ENCODE measurements around the gene KLF16.

Gene KLF16

GRCh38 chr19:1862424-1863327 is 703 bp downstream of the KLF16 start:
- no peak for TF ChIP-seq CTCF (IDR thresholded peaks at IDR 0.05; ENCODE audit: low read depth, low read length)
- H3K4me3 ChIP-seq (ENCODE audit: low read depth, low read length), result peak overlapping the region; percentile 81

DNA sequence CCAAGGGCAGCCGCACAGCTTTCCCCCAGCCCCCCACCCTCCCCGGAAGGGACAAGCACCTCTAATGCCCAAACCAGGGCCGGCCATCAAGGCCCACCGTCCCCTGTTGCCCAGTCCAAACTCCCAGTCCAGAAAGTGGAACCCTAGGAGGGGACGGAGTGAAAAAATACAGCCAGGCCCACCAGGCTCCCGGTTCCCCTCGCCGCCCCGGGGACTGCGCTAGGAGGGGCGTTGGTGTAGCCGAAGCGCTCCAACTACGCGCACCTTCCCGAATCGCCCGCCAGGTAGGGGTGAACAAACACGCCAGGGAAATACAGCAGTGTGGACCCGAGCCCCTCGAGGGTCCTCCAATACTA is 1.3 kb downstream of the KLF16 start:
- no peak for TF ChIP-seq CTCF (IDR thresholded peaks at IDR 0.05; ENCODE audit: low read depth, low read length)
- peak overlapping the region; percentile 81 for H3K4me3 ChIP-seq (ENCODE audit: low read depth, low read length)

- peak overlapping the region; percentile 81 for H3K4me3 ChIP-seq (ENCODE audit: low read depth, low read length)
- TF ChIP-seq CTCF (IDR thresholded peaks at IDR 0.05; ENCODE audit: low read depth, low read length), result no peak
Observed at GRCh38 chr19:1861599-1862031, 1.8 kb downstream of the KLF16 start.

DNA sequence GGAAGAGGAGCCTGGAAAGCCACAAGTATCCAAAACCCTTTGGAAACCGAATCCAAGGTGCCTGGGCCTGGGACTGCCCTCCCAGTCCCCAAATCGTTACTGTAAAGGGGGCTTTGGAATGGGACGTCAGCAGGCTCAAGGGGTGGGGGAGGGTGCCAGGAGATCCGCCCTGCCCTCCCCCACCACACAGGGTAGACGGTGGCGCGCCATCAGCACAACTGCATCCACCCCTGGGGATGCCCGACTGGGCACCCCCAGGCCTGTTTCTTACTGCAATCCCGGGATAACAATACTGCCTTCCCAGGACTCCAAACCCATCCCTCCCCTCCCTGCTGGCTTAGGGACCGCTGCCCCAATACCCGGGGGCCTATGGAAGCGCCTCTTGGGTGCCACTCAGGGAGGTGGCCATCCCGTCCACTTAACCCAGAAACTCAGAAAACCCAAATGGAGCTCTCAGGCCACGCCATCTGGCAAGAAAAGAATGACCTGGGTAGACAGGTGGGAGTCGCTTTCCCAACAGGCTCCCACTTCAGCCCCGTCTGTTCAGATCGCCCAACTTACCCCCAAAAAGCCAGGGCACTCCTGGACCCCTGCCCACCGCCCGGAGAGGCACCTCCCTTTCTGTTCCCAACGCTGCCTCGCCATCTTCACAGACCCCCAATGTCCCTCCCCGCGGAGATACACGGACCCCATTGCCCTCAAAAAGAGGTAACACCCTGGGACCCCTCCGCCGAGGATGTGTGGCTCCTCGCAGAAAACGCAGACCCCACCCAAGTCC is 2.4 kb downstream of the KLF16 start:
- H3K4me3 ChIP-seq (ENCODE audit: low read depth, low read length), result peak overlapping the region; percentile 81
- TF ChIP-seq CTCF (IDR thresholded peaks at IDR 0.05; ENCODE audit: low read depth, low read length), result no peak

DNA sequence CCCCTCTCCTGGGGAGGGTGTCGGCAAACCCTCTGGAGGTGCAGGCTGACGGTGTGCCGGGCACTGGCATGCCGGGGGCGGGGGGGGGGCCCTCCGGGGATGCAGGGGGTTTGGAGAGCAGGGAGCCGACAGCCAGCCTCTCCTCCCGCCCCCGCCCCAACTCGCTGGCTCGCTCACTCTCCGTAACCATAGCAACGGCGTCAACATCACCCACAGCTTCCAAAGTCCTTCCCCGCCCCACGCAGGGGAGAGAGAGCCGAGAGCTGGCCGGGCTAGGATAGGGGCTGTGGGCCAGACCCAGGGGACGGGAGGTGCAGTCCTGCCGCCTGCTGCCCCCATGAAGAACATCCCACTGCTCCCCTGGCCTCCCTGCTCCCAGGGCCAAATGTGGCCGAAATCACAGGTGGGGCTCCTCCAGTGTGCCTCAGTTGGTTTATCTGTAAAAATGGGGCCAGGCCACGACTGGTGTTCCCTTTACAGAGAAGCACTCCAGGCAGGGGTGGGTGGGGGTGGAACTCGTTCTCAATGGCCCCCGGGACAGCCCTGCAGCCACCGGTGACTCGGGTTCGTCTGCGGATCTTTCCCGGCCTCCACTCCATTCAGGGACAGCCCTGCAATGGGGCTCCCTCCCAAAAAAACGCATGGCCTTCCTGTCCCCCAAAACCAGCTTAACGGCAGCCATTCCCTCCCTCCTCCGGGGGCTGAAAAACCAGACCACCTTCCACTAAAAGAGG is 3.2 kb downstream of the KLF16 start:
- H3K4me3 ChIP-seq (ENCODE audit: low read depth, low read length), result peak overlapping the region; percentile 81
- no peak for TF ChIP-seq CTCF (IDR thresholded peaks at IDR 0.05; ENCODE audit: low read depth, low read length)

- H3K4me3 ChIP-seq (ENCODE audit: low read depth, low read length), result no peak overlapping the region
- no peak for TF ChIP-seq CTCF (IDR thresholded peaks at IDR 0.05; ENCODE audit: low read depth, low read length)
Observed at GRCh38 chr19:1859331-1859781, 4.0 kb downstream of the KLF16 start.

Measured in WI38 (cell line).